SK-N-SH (cell line): ENCODE results near the gene SORL1. TPM values are rescaled to one million over a fixed set of nuclear protein-coding genes. Genes with fewer than 3 reads are reported as not detected.
A peak's percentile ranks its signal among the peaks of the same experiment; 100 is the strongest.

ENCODE experiments used
- CTCF ChIA-PET: fragments of 300-600, 350-600 bp; formaldehyde crosslinking; extraction: SDS; loops from one replicate; lab custom pipeline; 2021; lab: Yijun Ruan, JAX
- POLR2A ChIA-PET: fragments of 350-600 bp; sonication (Branson Sonifier 250); formaldehyde crosslinking; extraction: SDS; loops from one replicate; lab custom pipeline; 2020; ENCODE audit warnings: antibody characterized with exemption, inconsistent platforms; lab: Yijun Ruan, JAX
- DNase-seq: peaks from one replicate; pipeline ENCODE4 v3.0.0; 2012
- H2AFZ ChIP-seq: fragments of 200-600 bp; sonication (generic); 2 replicates; pipeline ENCODE4 v1.8.1; 2016; ENCODE audit warnings: antibody characterized with exemption, mild to moderate bottlenecking, low read depth
- H3F3A ChIP-seq: fragments of 200-600 bp; sonication (generic); replicated peaks from 2 replicates; pipeline ENCODE3; 2016; ENCODE audit warnings: antibody characterized with exemption, mild to moderate bottlenecking; ENCODE audit not compliant: insufficient read depth
- H3K27ac ChIP-seq, 2 experiments: fragments of 200-500 bp in 1 of 2; fragments of 200-600 bp in 1 of 2; sonication (Bioruptor generic) in 1 of 2; sonication (generic), shearing (Covaris generic) in 1 of 2; 2 replicates each; pipeline versions ENCODE4 v1.5.1 to v1.6.1; 2014 to 2016; ENCODE audit warnings: low read depth in 2 of 2, inconsistent platforms in 1 of 2, low read length in 1 of 2, mild to moderate bottlenecking in 1 of 2, mixed read lengths in 1 of 2
- H3K27me3 ChIP-seq: fragments of 200-600 bp; sonication (generic), shearing (Covaris generic); 2 replicates; pipeline ENCODE4 v1.6.1; 2016; ENCODE audit warnings: mixed run types; ENCODE audit not compliant: insufficient read depth
- H3K36me3 ChIP-seq, 2 experiments: fragments of 200-500 bp in 1 of 2; fragments of 200-600 bp in 1 of 2; sonication (Bioruptor generic) in 1 of 2; sonication (generic) in 1 of 2; replicated peaks in 1 of 2; 2 replicates each; pipeline versions ENCODE3 to v1.5.1; 2014 to 2016; ENCODE audit warnings: low read length in 1 of 2, mild to moderate bottlenecking in 1 of 2; ENCODE audit not compliant: insufficient read depth in 2 of 2, control insufficient read depth in 1 of 2
- H3K4me1 ChIP-seq, 2 experiments: fragments of 200-500 bp in 1 of 2; fragments of 200-600 bp in 1 of 2; sonication (Bioruptor generic) in 1 of 2; sonication (generic), shearing (Covaris generic) in 1 of 2; 2 replicates each; pipeline versions ENCODE4 v1.5.1 to v1.6.1; 2014 to 2016; ENCODE audit warnings: low read depth in 1 of 2, low read length in 1 of 2, mixed run types in 1 of 2; ENCODE audit not compliant: insufficient read depth in 2 of 2, control insufficient read depth in 1 of 2
- H3K4me2 ChIP-seq: fragments of 200-600 bp; sonication (generic), shearing (Covaris generic); 2 replicates; pipeline ENCODE4 v1.6.1; 2017; ENCODE audit warnings: mixed run types
- H3K4me3 ChIP-seq, 2 experiments: fragments of 200-500 bp in 1 of 2; fragments of 200-600 bp in 1 of 2; sonication (Bioruptor generic) in 1 of 2; sonication (generic), shearing (Covaris generic) in 1 of 2; 2 replicates each; pipeline versions ENCODE4 v1.5.1 to v1.8.1; 2014 to 2016; ENCODE audit warnings: low read depth in 2 of 2, inconsistent platforms in 1 of 2, low read length in 1 of 2, mild to moderate bottlenecking in 1 of 2, mixed read lengths in 1 of 2, moderate library complexity in 1 of 2
- H3K79me2 ChIP-seq: fragments of 200-600 bp; sonication (generic); 2 replicates; pipeline ENCODE4 v1.8.1; 2017; ENCODE audit warnings: mild to moderate bottlenecking; ENCODE audit not compliant: insufficient read depth
- H3K9ac ChIP-seq: fragments of 200-600 bp; sonication (generic); 2 replicates; pipeline ENCODE4 v1.6.1; 2017; ENCODE audit warnings: mixed run types
- H3K9me2 ChIP-seq: fragments of 200-600 bp; sonication (generic); 2 replicates; pipeline ENCODE4 v1.6.1; 2017; ENCODE audit warnings: mixed run types
- H3K9me3 ChIP-seq: fragments of 200-600 bp; sonication (generic); 2 replicates; pipeline ENCODE4 v1.6.1; 2017; ENCODE audit warnings: mixed run types, mild to moderate bottlenecking, moderate library complexity
- H4K20me1 ChIP-seq: fragments of 200-600 bp; sonication (generic); 2 replicates; pipeline ENCODE4 v1.6.1; 2017; ENCODE audit warnings: mild to moderate bottlenecking, mixed run types; ENCODE audit not compliant: insufficient read depth
- CHD2 ChIP-seq: fragments of 150-350 bp; IDR thresholded peaks from 2 replicates; pipeline ENCODE4 v1.6.1; 2018; ENCODE audit warnings: low read length; ENCODE audit not compliant: partially characterized antibody
- CTCF ChIP-seq: fragments of 200-600 bp; sonication (generic); IDR thresholded peaks from 2 replicates; pipeline ENCODE4 v1.6.1; 2017; ENCODE audit warnings: antibody characterized with exemption, mild to moderate bottlenecking, moderate library complexity
- GATA2 ChIP-seq: sonication (generic); formaldehyde crosslinking; IDR thresholded peaks from 2 replicates; pipeline ENCODE4 v1.5.0; 2020; ENCODE audit warnings: mild to moderate bottlenecking, missing genetic modification reagents
- NFIC ChIP-seq: IDR thresholded peaks from 2 replicates; pipeline ENCODE4 v1.4.0; 2012; ENCODE audit warnings: borderline replicate concordance
- POLR2AphosphoS5 ChIP-seq: IDR thresholded peaks from 2 replicates; pipeline ENCODE4 v1.6.1; 2012; ENCODE audit warnings: low read depth, low read length
- RCOR1 ChIP-seq: fragments of 150-350 bp; IDR thresholded peaks from 2 replicates; pipeline ENCODE4 v1.6.1; 2017; ENCODE audit warnings: antibody characterized with exemption, low read length
- USF1 ChIP-seq: IDR thresholded peaks from 2 replicates; pipeline ENCODE4 v1.4.0; 2012; ENCODE audit warnings: low read depth, borderline replicate concordance
- ZBTB33 ChIP-seq: IDR thresholded peaks from 2 replicates; pipeline ENCODE4 v1.4.0; 2012; ENCODE audit warnings: low read depth, borderline replicate concordance
- WGBS: methylation state at CpG from one replicate; pipeline ENCODE4 v1.1.6; 2017; ENCODE audit warnings: low lambda C conversion rate; 5-methylcytosine and 5-hydroxymethylcytosine counted together
- polyA plus RNA-seq, 3 experiments: library from polyadenylated mRNA; depleted of rRNA; stranded (reverse); fragments of >200 nt; gene quantifications; 2 replicates each; pipeline ENCODE4 v1.2.3, GENCODE V29; 2012

Gene SORL1
- polyA plus RNA-seq, 1 of the 3 experiments (the other 2 are of a cell fraction): 7.1 TPM

- TF ChIP-seq ZBTB33: no peak
These were observed 566 bp downstream of the SORL1 start, which contains the start of gene SORL1-AS1 (continued) for GRCh38 chr11:121452609-121453150.

GRCh38 chr11:121453589-121454299 is 1.6 kb downstream of the SORL1 start:
- no peaks in the 10 kb centered on the region for H3K9me2 ChIP-seq
- no peaks in the 10 kb centered on the region for H4K20me1 ChIP-seq
- 99% methylated on average over 6 of the region's 6 CpGs for WGBS
- H3K36me3 ChIP-seq: no peaks in the 10 kb centered on the region
- H3K4me2 ChIP-seq: no peak overlapping the region
- no peak overlapping the region for H3K4me3 ChIP-seq
- no peak overlapping the region for H3K27ac ChIP-seq
- peaks cover 0 to 11% of the 10 kb centered on the region in 2 experiments; a peak in 2 of 4 replicates for H3K4me1 ChIP-seq
- no peak for TF ChIP-seq CTCF
- TF ChIP-seq RCOR1: no peak
- TF ChIP-seq POLR2AphosphoS5: no peak
- no peak for TF ChIP-seq CHD2
- TF ChIP-seq NFIC: no peak
- CTCF ChIA-PET: interaction anchor here (1.0 to 1.1 kb wide), 2 partner anchors 11 to 138 kb away, joined by 3 to 5 read pairs; no protein-coding TSS in a partner anchor
- POLR2A ChIA-PET: no interaction called here
- no peak overlapping the region for H2AFZ ChIP-seq
- H3K9ac ChIP-seq: no peak overlapping the region
- H3K79me2 ChIP-seq: no peaks in the 10 kb centered on the region
- H3F3A ChIP-seq: no peaks in the 10 kb centered on the region
- H3K9me3 ChIP-seq: no peaks in the 10 kb centered on the region
- no peak for DNase-seq
- peaks cover 44% of the 10 kb centered on the region for H3K27me3 ChIP-seq

- Histone ChIP-seq H3K9me3 (no peaks in the 10 kb centered on the region), H3K9me2 (no peaks in the 10 kb centered on the region), H3K4me1 (peaks cover 0 to 22% of the 10 kb centered on the region in 2 experiments; a peak in 2 of 4 replicates), H3K4me3 (no peak overlapping the region), H4K20me1 (no peaks in the 10 kb centered on the region), H3K27ac (no peak overlapping the region), H3K4me2 (no peak overlapping the region), H3K9ac (no peak overlapping the region), H3K27me3 (peaks cover 44% of the 10 kb centered on the region), H3K79me2 (no peaks in the 10 kb centered on the region), H2AFZ (no peak overlapping the region), H3K36me3 (no peaks in the 10 kb centered on the region), H3F3A (no peaks in the 10 kb centered on the region)
- TF ChIP-seq USF1: no peak
- peak; percentile 81 for TF ChIP-seq GATA2 (CRISPR knock-in tag)
- POLR2A ChIA-PET: no interaction called here
- CTCF ChIA-PET: interaction anchor here (1.0 kb wide), 1 partner anchor 10 kb away, joined by 3 read pairs; no protein-coding TSS in a partner anchor
- DNase-seq: no peak
- WGBS: 93% methylated on average over 3 of the region's 3 CpGs
These were observed 3.0 kb downstream of the SORL1 start for GRCh38 chr11:121455115-121455514.
